VCaP (cell line): ENCODE measurements around the gene ODF4.
A peak's percentile ranks its signal among the peaks of the same experiment; 100 is the strongest.

Source experiments
- H3K27ac ChIP-seq: fragments of 450-650 bp; 2 replicates; pipeline ENCODE4 v1.5.1; 2017
- TF ChIP-seq, protein P1 (sequence below): fragments of 450-650 bp; conservative IDR thresholded peaks from 2 replicates; pipeline ENCODE4 v1.5.1; 2017; ENCODE audit warnings: mild to moderate bottlenecking, moderate library complexity

The ODF4 gene

DNA sequence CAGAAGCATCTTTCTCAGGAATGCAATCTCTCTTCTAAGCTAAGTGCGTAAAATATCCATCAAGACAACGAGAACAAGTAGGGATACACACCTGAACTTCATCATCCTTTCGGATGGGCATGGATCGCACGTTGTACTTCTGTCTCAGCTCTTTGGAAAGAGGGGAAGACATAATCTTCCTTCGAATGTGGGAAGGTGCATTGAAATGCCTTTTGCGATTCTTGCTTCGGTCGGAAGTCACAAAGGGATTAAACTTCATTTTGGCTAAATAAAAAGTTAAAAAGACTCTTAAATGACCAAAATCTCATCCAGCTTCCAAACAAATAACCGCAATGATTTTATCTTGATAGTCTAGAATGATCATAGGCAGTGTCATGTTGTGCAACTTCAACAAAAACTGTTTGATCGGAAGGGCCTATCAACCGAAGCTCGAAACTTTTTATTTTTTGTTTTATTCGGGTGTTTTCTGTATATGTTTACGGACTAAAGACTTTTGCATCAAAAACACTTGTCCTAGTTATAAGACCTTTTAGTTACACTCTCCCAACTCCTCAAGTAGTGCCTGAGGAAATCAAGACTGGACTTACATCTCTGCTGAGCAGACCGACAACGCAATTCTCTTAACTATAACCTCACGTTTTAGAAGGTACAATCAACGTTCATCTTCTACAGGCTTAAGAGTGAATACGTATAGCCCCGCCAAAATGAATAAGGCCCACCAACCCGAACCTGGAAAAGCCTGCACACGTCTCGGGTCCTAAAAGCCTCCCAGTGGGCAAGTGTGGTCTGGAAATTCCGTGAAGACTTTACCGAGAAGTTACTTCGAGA lies 42.6 kb downstream of the ODF4 start:
- H3K27ac ChIP-seq, result peak overlapping the region; percentile 92

DNA sequence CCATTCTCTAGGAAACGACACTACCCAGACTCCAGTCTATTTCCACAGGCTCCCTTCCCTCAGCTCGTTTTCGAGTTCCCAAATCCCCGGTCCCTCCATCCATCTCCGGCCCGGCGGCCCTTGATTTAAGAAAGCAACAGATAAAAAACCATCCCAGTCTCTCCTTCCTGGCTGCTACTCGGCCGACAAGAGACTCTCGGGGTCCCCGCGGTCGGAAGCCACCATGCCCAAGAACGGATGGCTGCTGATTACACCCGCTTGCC lies 43.2 kb downstream of the ODF4 start:
- TF ChIP-seq, protein P1, sequence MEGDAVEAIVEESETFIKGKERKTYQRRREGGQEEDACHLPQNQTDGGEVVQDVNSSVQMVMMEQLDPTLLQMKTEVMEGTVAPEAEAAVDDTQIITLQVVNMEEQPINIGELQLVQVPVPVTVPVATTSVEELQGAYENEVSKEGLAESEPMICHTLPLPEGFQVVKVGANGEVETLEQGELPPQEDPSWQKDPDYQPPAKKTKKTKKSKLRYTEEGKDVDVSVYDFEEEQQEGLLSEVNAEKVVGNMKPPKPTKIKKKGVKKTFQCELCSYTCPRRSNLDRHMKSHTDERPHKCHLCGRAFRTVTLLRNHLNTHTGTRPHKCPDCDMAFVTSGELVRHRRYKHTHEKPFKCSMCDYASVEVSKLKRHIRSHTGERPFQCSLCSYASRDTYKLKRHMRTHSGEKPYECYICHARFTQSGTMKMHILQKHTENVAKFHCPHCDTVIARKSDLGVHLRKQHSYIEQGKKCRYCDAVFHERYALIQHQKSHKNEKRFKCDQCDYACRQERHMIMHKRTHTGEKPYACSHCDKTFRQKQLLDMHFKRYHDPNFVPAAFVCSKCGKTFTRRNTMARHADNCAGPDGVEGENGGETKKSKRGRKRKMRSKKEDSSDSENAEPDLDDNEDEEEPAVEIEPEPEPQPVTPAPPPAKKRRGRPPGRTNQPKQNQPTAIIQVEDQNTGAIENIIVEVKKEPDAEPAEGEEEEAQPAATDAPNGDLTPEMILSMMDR, result no peak
- H3K27ac ChIP-seq, result peak overlapping the region; percentile 92

More for the DNA sequence above, 42.6 kb downstream of the ODF4 start:
- TF ChIP-seq, protein P1, result no peak

DNA sequence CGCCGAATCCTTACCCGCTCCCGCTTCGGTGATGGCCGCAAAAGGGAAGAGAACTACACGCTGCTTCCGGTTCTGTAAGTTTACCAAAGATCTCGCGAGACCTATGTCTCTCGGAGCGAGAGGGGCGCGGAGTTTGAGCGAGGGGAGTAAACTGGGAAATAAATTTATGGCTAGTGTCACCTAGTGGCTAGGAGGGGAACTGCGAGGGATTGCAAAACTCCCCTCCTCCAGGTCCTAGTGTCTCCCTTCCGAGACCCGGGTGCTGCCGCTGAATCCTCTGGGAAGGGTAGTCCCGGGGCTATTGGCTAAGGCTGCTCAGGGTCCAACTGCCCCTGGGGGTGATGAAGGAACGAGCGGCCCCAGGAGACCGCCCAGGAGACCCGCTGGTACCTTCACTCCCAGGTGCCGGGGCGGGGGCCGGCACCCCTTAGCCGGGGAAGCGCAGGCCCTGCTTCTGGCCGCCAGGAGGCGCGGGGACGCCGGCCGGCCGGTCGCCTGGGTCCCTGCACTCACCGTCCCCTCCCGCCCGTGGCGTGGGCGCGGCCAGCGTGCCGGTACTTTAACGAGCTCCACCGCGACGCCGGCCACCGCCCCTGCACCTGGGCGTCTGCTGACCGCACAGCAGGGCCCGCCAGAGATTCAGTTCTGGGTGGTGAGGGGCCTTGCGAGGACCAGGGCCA lies 43.6 kb downstream of the ODF4 start, which contains the start of gene RPL26:
RPL26 (minus strand) TSS at position 51 of the 680 bp plus-strand sequence. CDS start 883 bp downstream, outside the sequence.
- TF ChIP-seq, protein P1, result peak; percentile 96
- peak within 1 kb of the TSS; percentile 92 for H3K27ac ChIP-seq

DNA sequence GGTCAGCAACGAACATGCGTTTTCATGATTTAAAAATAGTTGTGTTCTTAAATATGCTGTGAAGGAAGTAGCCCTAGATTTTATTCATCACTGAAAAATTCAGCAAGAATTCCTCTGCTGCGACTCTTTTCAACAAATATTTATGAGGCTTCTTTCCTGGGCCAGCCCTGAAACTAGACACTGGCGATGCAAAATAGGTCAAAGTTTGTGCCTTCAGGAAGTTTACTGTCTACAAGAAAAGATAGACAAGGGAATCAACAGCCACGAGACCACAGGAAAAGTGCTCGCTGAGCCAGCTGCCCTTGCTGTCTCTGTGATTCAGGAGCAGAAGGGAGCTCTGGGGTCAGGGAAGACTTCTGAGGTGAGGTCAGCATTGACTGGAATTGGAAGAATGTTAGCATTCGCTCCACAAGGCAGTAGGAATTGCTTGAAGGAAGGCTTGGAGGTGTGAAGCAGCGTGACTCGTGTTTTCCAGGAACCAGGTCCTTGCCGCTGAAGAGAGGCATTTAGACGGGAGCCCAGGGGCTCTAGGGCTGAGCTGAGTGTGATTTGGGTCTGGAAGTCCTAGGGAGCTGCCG lies 45.2 kb downstream of the ODF4 start:
- no peak overlapping the region; the same call in 1 of the 2 replicates for H3K27ac ChIP-seq
- TF ChIP-seq, protein P1, result no peak

DNA sequence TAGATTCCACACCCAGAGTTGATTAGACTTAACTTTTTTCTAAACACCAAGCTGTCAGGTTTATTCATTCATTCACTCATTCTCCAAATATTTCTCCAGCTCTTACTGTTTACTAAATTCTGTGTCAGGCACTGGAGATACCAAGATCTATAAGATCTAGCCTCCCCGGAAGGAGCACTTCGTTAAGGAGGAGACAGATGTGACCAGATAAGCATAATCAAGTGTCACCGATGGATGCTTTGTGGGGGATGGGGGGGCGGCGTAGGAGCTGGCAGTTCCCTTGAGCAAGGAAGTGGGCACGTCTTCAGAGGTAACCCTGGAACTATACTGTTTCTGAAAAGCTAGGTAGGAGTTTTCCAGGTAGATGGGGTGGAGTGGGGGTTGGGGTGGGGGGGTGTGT lies 47.2 kb downstream of the ODF4 start:
- TF ChIP-seq, protein P1, result no peak
- no peak overlapping the region for H3K27ac ChIP-seq

DNA sequence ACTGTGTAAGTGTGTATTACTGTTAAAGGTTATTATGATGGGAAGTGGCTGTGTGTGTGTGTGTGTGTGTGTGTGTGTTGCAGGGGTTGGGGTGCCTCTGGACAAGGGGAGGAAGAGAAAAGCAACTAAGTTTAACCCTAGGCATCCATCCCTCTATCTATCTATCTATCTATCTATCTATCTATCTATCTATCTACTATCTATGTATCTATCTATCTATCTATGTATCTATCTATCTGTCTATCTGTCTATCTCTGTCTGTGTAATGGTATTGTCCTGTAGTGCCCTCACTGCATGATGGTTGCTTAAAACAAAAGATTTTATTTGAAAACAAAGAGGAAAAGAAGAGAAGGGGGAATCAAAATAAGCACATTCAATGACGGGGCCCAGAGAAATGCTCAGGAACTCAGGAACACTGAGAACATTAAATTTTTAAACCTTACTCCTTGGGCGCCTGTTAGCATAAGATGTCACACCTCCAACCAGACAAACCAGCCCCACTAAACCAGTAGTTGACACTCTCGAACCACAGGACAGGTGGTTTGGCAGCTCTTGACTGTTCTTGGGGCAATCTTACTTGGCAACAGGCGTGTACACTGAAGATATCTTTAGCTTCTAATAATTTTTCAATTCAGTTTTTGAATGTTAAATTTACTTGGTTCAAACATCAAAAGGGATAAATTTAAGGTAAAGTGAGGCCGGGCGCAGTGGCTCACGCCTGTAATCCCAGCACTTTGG lies 48.4 kb downstream of the ODF4 start:
- TF ChIP-seq, protein P1, result no peak
- H3K27ac ChIP-seq, result no peak overlapping the region

DNA sequence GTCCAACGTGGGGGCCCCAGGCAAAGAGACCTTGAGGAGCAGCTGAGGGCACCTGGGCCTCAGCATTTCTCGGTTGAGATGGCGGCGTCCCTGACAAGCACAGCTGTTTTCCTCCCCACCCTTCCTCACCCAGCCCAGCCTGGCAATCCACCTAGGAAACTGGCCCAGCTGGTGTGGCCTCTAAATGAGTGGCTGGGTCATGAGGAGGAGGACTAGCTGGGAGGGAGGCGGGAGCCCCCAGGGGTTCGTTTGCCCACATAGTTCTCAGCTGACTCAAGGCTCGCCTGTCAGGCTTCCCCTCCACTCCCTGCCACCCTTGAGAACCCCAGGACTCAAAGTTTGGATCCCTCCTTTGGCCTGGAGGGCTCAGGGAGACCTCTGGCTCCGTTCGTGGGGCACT lies 52.1 kb downstream of the ODF4 start:
- TF ChIP-seq, protein P1, result no peak
- H3K27ac ChIP-seq, result no peak overlapping the region
